IMR-90 (cell line): ENCODE results near the gene AGBL5. TPM values are rescaled to one million over a fixed set of nuclear protein-coding genes. Genes with fewer than 3 reads are reported as not detected.

ENCODE experiments used
- ATAC-seq: fragments of 200-7000 bp; cut with Tn5 transposase; 2 replicates; pipeline ENCODE4 v1.9.1; 2020; ENCODE audit warnings: low read depth, mild to moderate bottlenecking, moderate library complexity
- BruUV-seq: library from RNA; stranded (reverse); fragments of 400-500 nt; replicated peaks from 2 replicates; lab custom pipeline; 2021; lab: Mats Ljungman, UMichigan
- CTCF ChIA-PET: fragments of 300-600 bp; formaldehyde crosslinking; extraction: SDS; loops from one replicate; lab custom pipeline; 2021; ENCODE audit warnings: antibody characterized with exemption; lab: Yijun Ruan, JAX
- POLR2A ChIA-PET: fragments of 300-600 bp; sonication (Branson Sonifier 250); formaldehyde crosslinking; loops from one replicate; lab custom pipeline; 2022; ENCODE audit warnings: antibody characterized with exemption; ENCODE audit not compliant: unreplicated experiment; lab: Charles Lee
- DNase-seq: peaks from one replicate; pipeline ENCODE4 v3.0.0; 2013
- H2AFZ ChIP-seq: replicated peaks from 2 replicates; pipeline ENCODE3; 2013; ENCODE audit warnings: low read length, mild to moderate bottlenecking; ENCODE audit not compliant: poor library complexity
- H2AK5ac ChIP-seq: 2 replicates; pipeline ENCODE4 v1.6.1; 2013; ENCODE audit warnings: low read depth, low read length, inconsistent platforms
- H2AK9ac ChIP-seq: replicated peaks from 2 replicates; pipeline ENCODE3; 2013; ENCODE audit warnings: mild to moderate bottlenecking, low read depth, low read length, moderate library complexity; ENCODE audit not compliant: poor library complexity
- H2BK120ac ChIP-seq: 2 replicates; pipeline ENCODE4 v1.6.1; 2013; ENCODE audit warnings: low read depth, low read length, inconsistent platforms
- H2BK15ac ChIP-seq: 3 replicates; pipeline ENCODE4 v1.6.1; 2013; ENCODE audit warnings: low read depth, low read length, inconsistent platforms
- H2BK20ac ChIP-seq: 2 replicates; pipeline ENCODE4 v1.6.1; 2013; ENCODE audit warnings: low read depth, mild to moderate bottlenecking, inconsistent platforms, low read length, moderate library complexity
- H2BK5ac ChIP-seq: 2 replicates; pipeline ENCODE4 v1.6.1; 2013; ENCODE audit warnings: mild to moderate bottlenecking, low read depth, low read length, inconsistent platforms; ENCODE audit not compliant: poor library complexity, severe bottlenecking
- H3K14ac ChIP-seq: replicated peaks from 2 replicates; pipeline ENCODE4 v1.6.1; 2013; ENCODE audit warnings: low read depth, low read length, inconsistent platforms
- H3K18ac ChIP-seq: 2 replicates; pipeline ENCODE4 v1.6.1; 2013; ENCODE audit warnings: low read depth, low read length, control low read depth
- H3K23ac ChIP-seq: 2 replicates; pipeline ENCODE4 v1.6.1; 2013; ENCODE audit warnings: low read depth, low read length, inconsistent platforms
- H3K27ac ChIP-seq: 2 replicates; pipeline ENCODE4 v1.5.1; 2013; ENCODE audit warnings: mild to moderate bottlenecking, control low read depth, low read length; ENCODE audit not compliant: insufficient read depth
- H3K27me3 ChIP-seq: 2 replicates; pipeline ENCODE4 v1.6.1; 2013; ENCODE audit warnings: low read length; ENCODE audit not compliant: control insufficient read depth, insufficient read depth
- H3K36me3 ChIP-seq: 2 replicates; pipeline ENCODE4 v1.6.1; 2013; ENCODE audit warnings: low read length, mixed read lengths; ENCODE audit not compliant: control insufficient read depth, insufficient read depth
- H3K4ac ChIP-seq: 2 replicates; pipeline ENCODE4 v1.6.1; 2013; ENCODE audit warnings: low read depth, low read length, inconsistent platforms
- H3K4me1 ChIP-seq: 2 replicates; pipeline ENCODE4 v1.6.1; 2013; ENCODE audit warnings: low read length, mixed read lengths; ENCODE audit not compliant: control insufficient read depth, insufficient read depth
- H3K4me2 ChIP-seq: 2 replicates; pipeline ENCODE4 v1.6.1; 2013; ENCODE audit warnings: low read depth, mild to moderate bottlenecking, control low read depth, low read length, moderate library complexity
- H3K4me3 ChIP-seq: 2 replicates; pipeline ENCODE4 v1.5.1; 2013; ENCODE audit warnings: low read depth, mild to moderate bottlenecking, control low read depth, low read length, moderate library complexity; ENCODE audit not compliant: insufficient read depth
- H3K56ac ChIP-seq: 2 replicates; pipeline ENCODE4 v1.6.1; 2013; ENCODE audit warnings: low read length, inconsistent platforms; ENCODE audit not compliant: insufficient read depth; ENCODE audit errors: extremely low read depth
- H3K79me1 ChIP-seq, 2 experiments: 2 replicates each; pipeline ENCODE4 v1.6.1; 2013; ENCODE audit warnings: low read length in 2 of 2, inconsistent platforms in 1 of 2, low read depth in 1 of 2
- H3K9ac ChIP-seq: 2 replicates; pipeline ENCODE4 v1.6.1; 2013; ENCODE audit warnings: low read depth, low read length, control low read depth
- H3K9me1 ChIP-seq: 2 replicates; pipeline ENCODE4 v1.6.1; 2013; ENCODE audit warnings: low read length, inconsistent platforms; ENCODE audit not compliant: insufficient read depth
- H3K9me3 ChIP-seq: 2 replicates; pipeline ENCODE4 v1.6.1; 2013; ENCODE audit warnings: low read length; ENCODE audit not compliant: control insufficient read depth, insufficient read depth
- H4K20me1 ChIP-seq: 2 replicates; pipeline ENCODE4 v1.6.1; 2013; ENCODE audit warnings: low read length, inconsistent platforms; ENCODE audit not compliant: insufficient read depth
- H4K5ac ChIP-seq: 2 replicates; pipeline ENCODE4 v1.6.1; 2013; ENCODE audit warnings: mild to moderate bottlenecking, low read depth, low read length, control low read depth
- H4K8ac ChIP-seq, 2 experiments: 2 replicates each; pipeline ENCODE4 v1.6.1; 2013; ENCODE audit warnings: low read depth in 2 of 2, low read length in 2 of 2, control low read depth in 1 of 2, inconsistent platforms in 1 of 2
- H4K91ac ChIP-seq: 2 replicates; pipeline ENCODE4 v1.6.1; 2013; ENCODE audit warnings: low read depth, low read length, inconsistent platforms; ENCODE audit not compliant: insufficient read depth
- CEBPB ChIP-seq: IDR thresholded peaks from 2 replicates; pipeline ENCODE4 v1.6.1; 2012; ENCODE audit warnings: low read depth, low read length, improper control_type of control experiment
- POLR2A ChIP-seq: IDR thresholded peaks from 2 replicates; pipeline ENCODE4 v1.6.1; 2012; ENCODE audit warnings: mild to moderate bottlenecking, low read depth, low read length
- SMC3 ChIP-seq: fragments of 150-350 bp; IDR thresholded peaks from 2 replicates; pipeline ENCODE4 v1.6.1; 2016; ENCODE audit warnings: low read depth, mild to moderate bottlenecking, antibody characterized with exemption, low read length, moderate library complexity
- WGBS, 2 experiments: methylation state at CpG; one replicate each; pipeline versions ENCODE4 v1.1.5 to v1.1.7; 2013; ENCODE audit warnings: missing lambda C conversion rate in 2 of 2; ENCODE audit not compliant: insufficient read length in 1 of 2; ENCODE audit errors: extremely low coverage in 2 of 2; 5-methylcytosine and 5-hydroxymethylcytosine counted together
- dilution Hi-C: fragments of 300-500 bp; cut with HindIII; formaldehyde crosslinking; loops from one replicate; pipeline ENCODE4 v1.14.3; 2018; ENCODE audit warnings: low sequenced_read_pairs; ENCODE audit not compliant: unreplicated experiment
- in situ Hi-C: fragments of 300-500 bp; cut with MboI; formaldehyde crosslinking; loops from 3 replicates; pipeline ENCODE4 v1.14.3; 2019; ENCODE audit warnings: low sequenced_read_pairs, inconsistent platforms, mixed read lengths
- intact Hi-C: fragments of 100-400 bp; cut with micrococcal nuclease; formaldehyde crosslinking; loops from 2 replicates; pipeline ENCODE4 v1.10.0; 2022
- polyA plus RNA-seq, 3 experiments: library from polyadenylated mRNA; depleted of rRNA; stranded (reverse); fragments of >200 nt; gene quantifications; 2 replicates each; pipeline ENCODE4 v1.2.3, GENCODE V29; 2012; ENCODE audit warnings: low replicate concordance in 1 of 3
- total RNA-seq: library from RNA; depleted of rRNA; stranded (reverse); fragments of >200 nt; gene quantifications from 2 replicates; pipeline ENCODE4 v1.2.3, GENCODE V29; 2012
- TF ChIP-seq, protein P1 (sequence below): fragments of 150-350 bp; IDR thresholded peaks from 2 replicates; pipeline ENCODE4 v1.6.1; 2016; ENCODE audit warnings: low read depth, mild to moderate bottlenecking, low read length, moderate library complexity, borderline replicate concordance

The AGBL5 gene
- total and polyA plus RNA-seq, 2 of the 4 experiments (the other 2 are of a cell fraction), result 19.0 to 26.2 TPM

DNA sequence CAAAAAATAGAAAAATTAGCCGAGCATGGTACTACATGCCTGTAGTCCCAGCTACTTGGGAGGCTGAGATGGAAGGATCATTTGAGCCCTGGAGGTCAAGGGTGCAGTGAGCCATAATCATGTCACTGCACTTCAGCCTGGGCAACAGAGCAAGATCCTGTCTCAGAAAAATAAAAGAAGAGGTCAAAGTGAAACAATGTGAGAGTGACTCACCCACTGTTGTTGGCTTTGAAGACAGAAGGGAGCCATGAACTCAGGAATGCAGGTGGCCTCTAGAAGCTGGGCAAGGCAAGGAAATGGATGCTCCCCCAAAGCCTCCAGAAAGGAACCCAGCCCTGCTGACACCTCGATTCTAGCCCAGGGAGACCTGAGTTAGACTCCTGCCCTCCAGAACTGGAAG lies 22.4 kb upstream of the AGBL5 start:
- no peak overlapping the region for H3K56ac ChIP-seq
- peaks cover 6% of the 10 kb centered on the region for H3K9me1 ChIP-seq
- H3K9ac ChIP-seq, result no peak overlapping the region
- H3K14ac ChIP-seq, result no peak overlapping the region
- no TSS peak for BruUV-seq
- no peak overlapping the region for H2BK5ac ChIP-seq
- H3K9me3 ChIP-seq, result no peaks in the 10 kb centered on the region
- H3K27me3 ChIP-seq, result no peaks in the 10 kb centered on the region
- no peak overlapping the region for H2AK5ac ChIP-seq
- peaks cover 23% of the 10 kb centered on the region; the same call in 1 of the 2 replicates for H4K20me1 ChIP-seq
- H4K8ac ChIP-seq, result no peak overlapping the region
- H3K36me3 ChIP-seq, result peaks cover 32% of the 10 kb centered on the region
- intact Hi-C loops (no loop called here), dilution Hi-C loops (no loop called here), in situ Hi-C loops (no loop called here)
- no peak overlapping the region for H2AFZ ChIP-seq
- ChIA-PET CTCF (no interaction called here), POLR2A (no interaction called here)
- H3K27ac ChIP-seq, result no peak overlapping the region
- no peak overlapping the region for H3K4me3 ChIP-seq
- H2BK20ac ChIP-seq, result no peak overlapping the region
- DNase-seq, result no peak
- TF ChIP-seq POLR2A (no peak), SMC3 (no peak), CEBPB (no peak)
- TF ChIP-seq, protein P1, sequence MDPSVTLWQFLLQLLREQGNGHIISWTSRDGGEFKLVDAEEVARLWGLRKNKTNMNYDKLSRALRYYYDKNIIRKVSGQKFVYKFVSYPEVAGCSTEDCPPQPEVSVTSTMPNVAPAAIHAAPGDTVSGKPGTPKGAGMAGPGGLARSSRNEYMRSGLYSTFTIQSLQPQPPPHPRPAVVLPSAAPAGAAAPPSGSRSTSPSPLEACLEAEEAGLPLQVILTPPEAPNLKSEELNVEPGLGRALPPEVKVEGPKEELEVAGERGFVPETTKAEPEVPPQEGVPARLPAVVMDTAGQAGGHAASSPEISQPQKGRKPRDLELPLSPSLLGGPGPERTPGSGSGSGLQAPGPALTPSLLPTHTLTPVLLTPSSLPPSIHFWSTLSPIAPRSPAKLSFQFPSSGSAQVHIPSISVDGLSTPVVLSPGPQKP, result no peak
- no peak overlapping the region for H2BK15ac ChIP-seq
- H3K4me1 ChIP-seq, result peaks cover 5% of the 10 kb centered on the region
- H3K4ac ChIP-seq, result no peak overlapping the region
- no peak for ATAC-seq
- no peak overlapping the region for H3K18ac ChIP-seq
- no peak overlapping the region for H3K4me2 ChIP-seq
- 100% methylated on average over 1 of the region's 2 CpGs; no CpG with 5 or more reads in 1 of the 2 experiments for WGBS, 2 experiments
- no peak overlapping the region for H4K5ac ChIP-seq
- H2BK120ac ChIP-seq, result no peak overlapping the region
- no peak overlapping the region for H3K23ac ChIP-seq
- H4K91ac ChIP-seq, result no peak overlapping the region
- H3K79me1 ChIP-seq, result peaks cover 35 to 76% of the 10 kb centered on the region in 2 experiments
- H2AK9ac ChIP-seq, result no peak overlapping the region
